GM23338 (cell line): Measurements from ENCODE around the gene KBTBD4. TPM values are rescaled to one million over a fixed set of nuclear protein-coding genes. Genes with fewer than 3 reads are reported as not detected.
"Not testable (repeated sequence)": the region's sequence is repeated elsewhere in the genome, so short reads cannot be mapped to it uniquely, and the experiment has no call there.

ENCODE experiments used
- ATAC-seq: fragments of 200-7000 bp; cut with Tn5 transposase; 3 replicates; pipeline ENCODE4 v1.9.1; 2020
- DNase-seq: peaks from one replicate; pipeline ENCODE4 v3.0.0-alpha.2; 2015; ENCODE audit warnings: low spot score
- H2AFZ ChIP-seq: fragments of 200-600 bp; sonication (generic); 2 replicates; pipeline ENCODE4 v1.8.0; 2016; ENCODE audit warnings: antibody characterized with exemption, mild to moderate bottlenecking, moderate library complexity
- H3F3A ChIP-seq: fragments of 200-600 bp; sonication (generic); replicated peaks from 2 replicates; pipeline ENCODE4 v1.8.0; 2017; ENCODE audit warnings: antibody characterized with exemption, mixed run types, low read depth
- H3K27ac ChIP-seq: fragments of 200-600 bp; sonication (generic); 2 replicates; pipeline ENCODE4 v1.6.1; 2016; ENCODE audit warnings: low read depth
- H3K27me3 ChIP-seq: fragments of 200-600 bp; sonication (generic); 2 replicates; pipeline ENCODE4 v1.8.0; 2016; ENCODE audit warnings: mild to moderate bottlenecking, mixed run types, moderate library complexity; ENCODE audit not compliant: insufficient read depth
- H3K36me3 ChIP-seq: fragments of 200-600 bp; sonication (generic); 2 replicates; pipeline ENCODE4 v1.8.0; 2016; ENCODE audit warnings: mild to moderate bottlenecking; ENCODE audit not compliant: insufficient read depth
- H3K4me1 ChIP-seq: fragments of 200-600 bp; sonication (generic); 2 replicates; pipeline ENCODE4 v1.8.0; 2016; ENCODE audit warnings: mild to moderate bottlenecking, moderate library complexity; ENCODE audit not compliant: insufficient read depth
- H3K4me2 ChIP-seq: fragments of 200-600 bp; sonication (generic); 2 replicates; pipeline ENCODE4 v1.7.1; 2017; ENCODE audit warnings: mixed run types
- H3K4me3 ChIP-seq: fragments of 200-600 bp; sonication (generic); 2 replicates; pipeline ENCODE4 v1.6.1; 2016; ENCODE audit warnings: mixed run types
- H3K79me2 ChIP-seq: fragments of 200-600 bp; sonication (generic); replicated peaks from 2 replicates; pipeline ENCODE4 v1.8.0; 2017; ENCODE audit warnings: mild to moderate bottlenecking; ENCODE audit not compliant: insufficient read depth
- H3K9me2 ChIP-seq: fragments of 200-600 bp; sonication (generic); 2 replicates; pipeline ENCODE4 v1.8.0; 2017; ENCODE audit not compliant: insufficient read depth
- H4K20me1 ChIP-seq: fragments of 200-600 bp; sonication (generic); replicated peaks from 2 replicates; pipeline ENCODE4 v1.8.0; 2017; ENCODE audit warnings: mild to moderate bottlenecking; ENCODE audit not compliant: insufficient read depth
- H3K27ac Mint-ChIP-seq: 2 replicates; pipeline ENCODE4 v1.8.0; 2020; ENCODE audit warnings: inconsistent platforms, mild to moderate bottlenecking, moderate library complexity, mixed read lengths
- H3K27me3 Mint-ChIP-seq: 3 replicates; pipeline ENCODE4 v1.8.0; 2022; ENCODE audit warnings: low read depth, mild to moderate bottlenecking, moderate library complexity, mixed read lengths, inconsistent platforms; ENCODE audit not compliant: insufficient read depth, poor library complexity
- H3K36me3 Mint-ChIP-seq: 3 replicates; pipeline ENCODE4 v1.8.0; 2021; ENCODE audit warnings: low read depth, mild to moderate bottlenecking, inconsistent platforms, moderate library complexity, mixed read lengths
- H3K4me1 Mint-ChIP-seq: 3 replicates; pipeline ENCODE4 v1.8.0; 2020; ENCODE audit warnings: mild to moderate bottlenecking, inconsistent platforms, mixed read lengths
- H3K4me3 Mint-ChIP-seq: 3 replicates; pipeline ENCODE4 v1.8.0; 2021; ENCODE audit warnings: moderate library complexity, mild to moderate bottlenecking, inconsistent platforms, mixed read lengths
- H3K9me3 Mint-ChIP-seq: 3 replicates; pipeline ENCODE4 v1.8.0; 2020; ENCODE audit warnings: moderate library complexity, mild to moderate bottlenecking, inconsistent platforms, mixed read lengths
- CREB1 ChIP-seq: fragments of 250-450 bp; sonication (Bioruptor Pico); IDR thresholded peaks from 2 replicates; pipeline ENCODE4 v1.5.0; 2020; ENCODE audit warnings: low read depth, mild to moderate bottlenecking, moderate library complexity
- EZH2phosphoT487 ChIP-seq: fragments of 200-600 bp; sonication (generic); IDR thresholded peaks from one replicate; pipeline ENCODE4 v1.8.1; 2018; ENCODE audit warnings: antibody characterized with exemption; ENCODE audit not compliant: unreplicated experiment
- NANOG ChIP-seq: IDR thresholded peaks from 2 replicates; pipeline ENCODE4 v1.6.1; 2016; ENCODE audit warnings: antibody characterized with exemption, borderline replicate concordance
- POLR2AphosphoS5 ChIP-seq: IDR thresholded peaks from 2 replicates; pipeline ENCODE4 v1.6.1; 2016; ENCODE audit warnings: antibody characterized with exemption, low read depth
- ZNF114 ChIP-seq: fragments of 250-450 bp; sonication (Bioruptor Pico); IDR thresholded peaks from 2 replicates; pipeline ENCODE4 v1.5.0; 2020; ENCODE audit warnings: mild to moderate bottlenecking, moderate library complexity
- polyA plus RNA-seq: library from polyadenylated mRNA; unstranded; fragments of >200 nt; fragmentation: Nextera tagmentation; extraction: Ambion mirVana; gene quantifications from 2 replicates; pipeline ENCODE4 v1.2.1, GENCODE V29; 2016
- total RNA-seq: library from RNA; depleted of rRNA; stranded (reverse); fragments of >200 nt; shearing (Covaris generic); gene quantifications from 2 replicates; pipeline ENCODE4 v1.2.3, GENCODE V29; 2014
- TF ChIP-seq, protein P1 (sequence below): IDR thresholded peaks from 2 replicates; pipeline ENCODE4 v1.6.1; 2016; ENCODE audit warnings: antibody characterized with exemption

The KBTBD4 gene
- total and polyA plus RNA-seq, 2 experiments from 2014 or later = 5.8 to 16.6 TPM

DNA sequence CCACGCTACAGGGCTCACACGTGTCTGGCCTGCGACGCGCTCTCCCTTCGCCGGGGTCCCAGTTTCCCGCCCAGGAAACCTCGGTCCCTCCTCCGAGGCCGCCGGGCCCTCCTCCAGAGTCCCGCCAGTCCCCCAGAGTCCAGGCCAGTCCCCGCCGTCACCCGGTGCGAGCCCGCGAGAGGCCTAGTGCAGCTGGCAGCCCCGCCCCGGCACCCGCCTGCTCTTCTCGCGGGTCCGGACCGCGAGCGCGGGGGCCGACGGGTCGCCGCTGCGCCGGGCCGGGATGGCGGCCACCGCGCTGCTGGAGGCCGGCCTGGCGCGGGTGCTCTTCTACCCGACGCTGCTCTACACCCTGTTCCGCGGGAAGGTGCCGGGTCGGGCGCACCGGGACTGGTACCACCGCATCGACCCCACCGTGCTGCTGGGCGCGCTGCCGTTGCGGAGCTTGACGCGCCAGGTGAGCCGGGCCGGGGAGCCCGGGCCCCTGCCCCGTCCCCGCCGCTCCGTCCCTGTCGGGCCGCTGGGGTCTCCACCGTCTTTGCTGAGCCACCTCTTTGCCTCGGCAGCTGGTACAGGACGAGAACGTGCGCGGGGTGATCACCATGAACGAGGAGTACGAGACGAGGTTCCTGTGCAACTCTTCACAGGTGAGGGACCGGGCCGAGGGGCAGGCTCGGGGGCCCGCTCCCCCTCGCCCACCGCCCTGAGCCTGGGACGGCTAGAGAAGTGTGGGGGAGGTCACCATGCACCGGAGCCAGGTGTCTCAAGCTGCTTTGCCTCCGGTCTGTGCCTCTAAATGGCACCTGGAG is 13.2 kb downstream of the KBTBD4 start, which contains the start of gene PTPMT1:
TSS of gene PTPMT1 (plus strand) at position 260 of the 809 bp plus-strand sequence. CDS start at position 284, 24 bp downstream.
- no peaks in the 10 kb centered on the region for H3K36me3 ChIP-seq
- H2AFZ ChIP-seq = peak within 1 kb of the TSS; percentile 98
- peaks cover 38% of the 10 kb centered on the region for H3K79me2 ChIP-seq
- H3F3A ChIP-seq = 0 out of 2 replicates have a peak, but pooled peaks cover 4% of the 10 kb centered on the region
- peaks cover 6% of the 10 kb centered on the region; the same call in 1 of the 2 replicates for H3K4me1 ChIP-seq
- H3K9me2 ChIP-seq = no peaks in the 10 kb centered on the region
- peaks cover 8% of the 10 kb centered on the region for H3K4me1 Mint-ChIP-seq
- H3K4me3 ChIP-seq = peak within 1 kb of the TSS; percentile 96
- H4K20me1 ChIP-seq = no peaks in the 10 kb centered on the region
- H3K4me2 ChIP-seq = peak within 1 kb of the TSS; percentile 98
- H3K27me3 Mint-ChIP-seq = peaks cover 8% of the 10 kb centered on the region
- DNase-seq (peak; percentile 87), ATAC-seq (peak; percentile 92)
- H3K36me3 Mint-ChIP-seq = peaks cover 19% of the 10 kb centered on the region
- peak within 1 kb of the TSS; percentile 88 for H3K4me3 Mint-ChIP-seq
- no peaks in the 10 kb centered on the region for H3K27me3 ChIP-seq
- H3K27ac Mint-ChIP-seq = no peak within 1 kb of the TSS
- H3K9me3 Mint-ChIP-seq = peaks cover 2% of the 10 kb centered on the region; the same call in 1 of the 3 replicates
- peak; percentile 57 for TF ChIP-seq POLR2AphosphoS5
- no peak for TF ChIP-seq NANOG
- peak; percentile 64; the same call in 1 of the 2 replicates for TF ChIP-seq CREB1 (CRISPR knock-in tag)
- H3K27ac ChIP-seq = no peak within 1 kb of the TSS

DNA sequence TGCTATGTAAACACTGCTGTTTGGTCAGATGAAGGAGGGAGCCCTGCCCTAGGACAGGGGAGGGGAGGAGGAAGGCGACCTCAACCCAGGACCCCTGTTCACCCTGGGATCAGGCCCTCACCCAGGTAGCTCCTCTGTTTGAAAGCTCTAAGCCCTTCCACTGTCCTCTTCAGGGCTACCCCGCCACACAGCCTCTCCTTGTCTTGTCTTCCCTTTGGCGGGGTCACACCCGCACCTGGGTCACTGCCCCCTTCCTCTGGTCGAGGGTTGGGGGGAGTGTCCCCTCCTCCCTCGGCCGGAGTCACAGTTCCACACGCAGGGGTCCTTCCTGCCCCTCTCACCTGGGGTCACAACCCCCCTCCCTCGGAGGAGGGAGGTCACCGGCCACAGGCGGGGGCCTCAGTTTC is 13.8 kb downstream of the KBTBD4 start:
- Histone ChIP-seq H3K27ac (no peak overlapping the region), H3K4me3 (peak overlapping the region; percentile 96), H2AFZ (peak overlapping the region; percentile 98), H3K4me1 (peaks cover 6% of the 10 kb centered on the region; the same call in 1 of the 2 replicates), H4K20me1 (no peaks in the 10 kb centered on the region), H3F3A (0 out of 2 replicates have a peak, but pooled peaks cover 4% of the 10 kb centered on the region), H3K36me3 (no peaks in the 10 kb centered on the region), H3K79me2 (peaks cover 34% of the 10 kb centered on the region), H3K4me2 (peak overlapping the region; percentile 98), H3K9me2 (no peaks in the 10 kb centered on the region), H3K27me3 (no peaks in the 10 kb centered on the region)
- no peak overlapping the region for H3K27ac Mint-ChIP-seq
- ATAC-seq (peak; percentile 47), DNase-seq (no peak)
- peaks cover 15% of the 10 kb centered on the region for H3K36me3 Mint-ChIP-seq
- H3K27me3 Mint-ChIP-seq = peaks cover 8% of the 10 kb centered on the region
- H3K4me3 Mint-ChIP-seq = peak overlapping the region; percentile 88
- no peak for TF ChIP-seq ZNF114 (CRISPR knock-in tag)
- no peak for TF ChIP-seq POLR2AphosphoS5
- TF ChIP-seq, protein P1, sequence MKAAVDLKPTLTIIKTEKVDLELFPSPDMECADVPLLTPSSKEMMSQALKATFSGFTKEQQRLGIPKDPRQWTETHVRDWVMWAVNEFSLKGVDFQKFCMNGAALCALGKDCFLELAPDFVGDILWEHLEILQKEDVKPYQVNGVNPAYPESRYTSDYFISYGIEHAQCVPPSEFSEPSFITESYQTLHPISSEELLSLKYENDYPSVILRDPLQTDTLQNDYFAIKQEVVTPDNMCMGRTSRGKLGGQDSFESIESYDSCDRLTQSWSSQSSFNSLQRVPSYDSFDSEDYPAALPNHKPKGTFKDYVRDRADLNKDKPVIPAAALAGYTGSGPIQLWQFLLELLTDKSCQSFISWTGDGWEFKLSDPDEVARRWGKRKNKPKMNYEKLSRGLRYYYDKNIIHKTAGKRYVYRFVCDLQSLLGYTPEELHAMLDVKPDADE = no peak
- no peak for TF ChIP-seq EZH2phosphoT487
- peaks cover 8% of the 10 kb centered on the region for H3K4me1 Mint-ChIP-seq
- peaks cover 2% of the 10 kb centered on the region; the same call in 1 of the 3 replicates for H3K9me3 Mint-ChIP-seq

DNA sequence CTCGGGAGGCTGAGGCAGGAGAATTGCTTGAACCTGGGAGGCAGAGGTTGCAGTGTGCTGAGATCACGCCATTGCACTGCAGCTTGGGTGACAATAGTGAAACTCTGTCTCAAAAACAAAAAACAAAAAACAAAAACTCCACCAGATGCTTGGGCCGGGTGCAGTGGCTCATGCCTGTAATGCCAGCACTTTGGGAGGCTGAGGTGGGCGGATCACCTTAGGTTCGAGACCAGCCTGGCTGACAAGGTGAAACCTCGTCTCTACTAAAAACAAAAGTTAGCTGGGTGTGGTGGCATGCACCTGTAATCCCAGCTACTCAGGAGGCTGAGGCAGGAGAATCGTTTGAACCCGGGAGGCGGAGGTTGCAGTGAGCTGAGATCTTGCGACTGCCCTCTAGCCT is 14.4 kb downstream of the KBTBD4 start:
- H3K27me3 ChIP-seq, ATAC-seq, H3K9me2 ChIP-seq, DNase-seq, H3K27me3 Mint-ChIP-seq, H3K9me3 Mint-ChIP-seq, H3K4me1 Mint-ChIP-seq, H3K4me3 ChIP-seq, H3K4me1 ChIP-seq, H3K27ac Mint-ChIP-seq, H4K20me1 ChIP-seq, H3K36me3 Mint-ChIP-seq, H2AFZ ChIP-seq, H3F3A ChIP-seq, H3K27ac ChIP-seq, H3K36me3 ChIP-seq: not testable (repeated sequence)
- H3K79me2 ChIP-seq = peaks cover 29% of the 10 kb centered on the region
- peak overlapping the region; percentile 88; the same call in 2 of the 3 replicates for H3K4me3 Mint-ChIP-seq
- H3K4me2 ChIP-seq = peak overlapping the region; percentile 98

DNA sequence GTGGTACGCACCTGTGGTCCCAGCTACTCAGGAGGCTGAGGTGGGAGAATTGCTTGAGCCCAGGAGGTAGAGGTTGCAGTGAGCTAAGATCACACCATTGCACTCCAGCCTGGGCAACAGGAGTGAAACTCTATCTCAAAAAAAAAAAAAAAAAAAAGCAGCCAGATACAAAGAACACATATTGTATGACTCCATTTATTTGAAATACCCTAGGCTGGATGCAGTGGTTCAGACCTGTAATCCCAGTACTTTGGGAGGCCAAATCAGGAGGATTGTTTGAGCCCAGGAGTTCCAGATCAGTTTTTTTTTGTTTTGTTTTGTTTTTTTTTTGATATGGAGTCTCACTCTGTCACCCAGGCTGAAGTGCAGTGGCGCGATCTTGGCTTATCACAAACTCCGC is 16.4 kb downstream of the KBTBD4 start:
- peaks cover 14% of the 10 kb centered on the region for H3K79me2 ChIP-seq
- H3K36me3 Mint-ChIP-seq, DNase-seq: not testable (repeated sequence)

More for the DNA sequence above, 16.4 kb downstream of the KBTBD4 start:
- not testable (repeated sequence) for H3K9me2 ChIP-seq, H4K20me1 ChIP-seq, H3K4me3 Mint-ChIP-seq, ATAC-seq, H3K4me1 Mint-ChIP-seq, H3K4me1 ChIP-seq, H3K27me3 ChIP-seq, H3K27ac ChIP-seq, H3F3A ChIP-seq, H3K27me3 Mint-ChIP-seq, H3K4me2 ChIP-seq, H3K4me3 ChIP-seq, H2AFZ ChIP-seq, H3K36me3 ChIP-seq, H3K9me3 Mint-ChIP-seq, H3K27ac Mint-ChIP-seq
